NCI-H2196 treated with DMSO at 0.1 percent for 48 hours (cell line): ENCODE measurements around the gene LCLAT1.

Experiments
- DNase-seq: peaks from one replicate; lab custom pipeline; 2025; ENCODE audit not compliant: unreplicated experiment; lab: John Stamatoyannopoulos, UW

Gene LCLAT1

GRCh38 chr2:30447149-30448045, at the start of gene LCLAT1:
Gene LCLAT1, plus strand, starts transcription at chr2:30447246. Its CDS starts 78,345 bp downstream, at chr2:30525591.
- peak; percentile 56 for DNase-seq

GRCh38 chr2:30398084-30398873, 48.8 kb upstream of the LCLAT1 start:
- DNase-seq = no peak

- no peak for DNase-seq
Measured at GRCh38 chr2:30400151-30400954, 46.7 kb upstream of the LCLAT1 start.

GRCh38 chr2:30402441-30403182, 44.4 kb upstream of the LCLAT1 start:
- DNase-seq = no peak

GRCh38 chr2:30403592-30404312, 43.3 kb upstream of the LCLAT1 start:
- DNase-seq = no peak

- no peak for DNase-seq
Measured at GRCh38 chr2:30404319-30405259, 42.5 kb upstream of the LCLAT1 start.

GRCh38 chr2:30405260-30405605, 41.8 kb upstream of the LCLAT1 start:
- DNase-seq = no peak

GRCh38 chr2:30406853-30407252, 40.2 kb upstream of the LCLAT1 start:
- DNase-seq = no peak

GRCh38 chr2:30408961-30409387, 38.1 kb upstream of the LCLAT1 start:
- no peak for DNase-seq

- DNase-seq = no peak
Measured at GRCh38 chr2:30410217-30410616, 36.8 kb upstream of the LCLAT1 start.

- DNase-seq = no peak
Measured at GRCh38 chr2:30412047-30412683, 34.9 kb upstream of the LCLAT1 start.

- DNase-seq = no peak
Measured at GRCh38 chr2:30412684-30413570, 34.1 kb upstream of the LCLAT1 start.

- DNase-seq = no peak
Measured at GRCh38 chr2:30414961-30415360, 32.1 kb upstream of the LCLAT1 start.

- no peak for DNase-seq
Measured at GRCh38 chr2:30417253-30417652, 29.8 kb upstream of the LCLAT1 start.

- no peak for DNase-seq
Measured at GRCh38 chr2:30421026-30421603, 25.9 kb upstream of the LCLAT1 start.

GRCh38 chr2:30421604-30422443, 25.2 kb upstream of the LCLAT1 start:
- no peak for DNase-seq
